Measurements from ENCODE around the gene AGMAT. TPM values are rescaled to one million over a fixed set of nuclear protein-coding genes. Genes with fewer than 3 reads are reported as not detected.
A peak's percentile ranks its signal among the peaks of the same experiment; 100 is the strongest.

The AGMAT gene
- total RNA-seq, 1 donor from 2014 or later: 8.1 TPM

DNA sequence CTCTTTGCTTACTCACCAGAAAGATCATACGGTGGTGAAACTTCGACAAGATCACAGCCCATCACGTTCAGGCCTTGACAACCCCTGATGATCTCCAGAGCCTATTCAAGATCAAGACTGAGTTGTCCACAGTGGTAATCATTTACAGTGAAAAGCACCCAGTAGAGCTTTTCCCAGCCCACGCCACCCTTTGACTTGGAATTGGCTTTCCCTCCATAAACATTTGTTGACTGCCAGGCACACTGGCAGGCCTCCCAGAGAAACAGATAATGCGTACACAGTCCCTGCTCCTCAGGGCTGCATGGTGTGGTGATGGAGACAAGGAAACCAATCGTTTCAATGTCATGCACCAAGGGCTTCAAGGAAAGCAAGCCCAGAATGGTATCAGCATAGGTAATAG is 10.1 kb downstream of the AGMAT start:
- peaks cover 52% of the 10 kb centered on the region for H3K4me1 Mint-ChIP-seq
- ChIA-PET CTCF (no interaction called here), POLR2A (no interaction called here)
- H3K27me3 Mint-ChIP-seq: no peaks in the 10 kb centered on the region
- peak overlapping the region; percentile 19 for H3K27ac Mint-ChIP-seq
- H3K9me3 Mint-ChIP-seq: no peaks in the 10 kb centered on the region
- TF ChIP-seq, protein P1, sequence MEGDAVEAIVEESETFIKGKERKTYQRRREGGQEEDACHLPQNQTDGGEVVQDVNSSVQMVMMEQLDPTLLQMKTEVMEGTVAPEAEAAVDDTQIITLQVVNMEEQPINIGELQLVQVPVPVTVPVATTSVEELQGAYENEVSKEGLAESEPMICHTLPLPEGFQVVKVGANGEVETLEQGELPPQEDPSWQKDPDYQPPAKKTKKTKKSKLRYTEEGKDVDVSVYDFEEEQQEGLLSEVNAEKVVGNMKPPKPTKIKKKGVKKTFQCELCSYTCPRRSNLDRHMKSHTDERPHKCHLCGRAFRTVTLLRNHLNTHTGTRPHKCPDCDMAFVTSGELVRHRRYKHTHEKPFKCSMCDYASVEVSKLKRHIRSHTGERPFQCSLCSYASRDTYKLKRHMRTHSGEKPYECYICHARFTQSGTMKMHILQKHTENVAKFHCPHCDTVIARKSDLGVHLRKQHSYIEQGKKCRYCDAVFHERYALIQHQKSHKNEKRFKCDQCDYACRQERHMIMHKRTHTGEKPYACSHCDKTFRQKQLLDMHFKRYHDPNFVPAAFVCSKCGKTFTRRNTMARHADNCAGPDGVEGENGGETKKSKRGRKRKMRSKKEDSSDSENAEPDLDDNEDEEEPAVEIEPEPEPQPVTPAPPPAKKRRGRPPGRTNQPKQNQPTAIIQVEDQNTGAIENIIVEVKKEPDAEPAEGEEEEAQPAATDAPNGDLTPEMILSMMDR (IDR thresholded peaks at IDR 0.05): no peak
- intact Hi-C loops (cut with micrococcal nuclease): no loop called here
- H3K36me3 Mint-ChIP-seq (ENCODE audit: low read depth): peaks cover 19% of the 10 kb centered on the region
- no peak overlapping the region for H3K4me3 Mint-ChIP-seq
- DNase-seq (no peak), ATAC-seq (ENCODE audit: low read depth) (no peak)

DNA sequence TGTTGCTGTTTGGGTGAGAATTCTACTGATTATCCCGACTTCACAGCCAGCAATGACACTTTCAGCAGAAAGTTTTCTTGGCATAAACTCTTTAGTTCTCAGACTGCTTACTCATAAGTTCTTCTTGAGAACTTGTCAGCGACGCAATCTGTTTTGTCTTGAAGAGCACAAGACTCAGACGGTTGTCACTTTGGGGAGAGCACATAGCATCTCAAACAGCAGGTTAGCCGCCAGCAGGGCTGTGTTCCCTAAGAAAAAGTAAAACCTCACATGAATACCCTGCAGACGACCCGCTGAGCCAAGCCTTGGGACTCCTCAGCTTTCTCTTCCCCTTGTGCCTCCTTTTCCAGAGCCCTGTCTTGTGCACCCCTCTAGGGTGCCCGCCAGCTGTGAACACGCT is 11.4 kb downstream of the AGMAT start:
- Mint-ChIP-seq H3K27ac (peak overlapping the region; percentile 86), H3K4me1 (peaks cover 43% of the 10 kb centered on the region), H3K9me3 (no peaks in the 10 kb centered on the region), H3K4me3 (peak overlapping the region; percentile 24), H3K27me3 (no peaks in the 10 kb centered on the region), H3K36me3 (ENCODE audit: low read depth) (peaks cover 28% of the 10 kb centered on the region)
- intact Hi-C loops (cut with micrococcal nuclease): no loop called here
- ATAC-seq (ENCODE audit: low read depth) (no peak), DNase-seq (no peak)
- ChIA-PET CTCF (no interaction called here), POLR2A (no interaction called here)
- TF ChIP-seq, protein P1 (IDR thresholded peaks at IDR 0.05): no peak

DNA sequence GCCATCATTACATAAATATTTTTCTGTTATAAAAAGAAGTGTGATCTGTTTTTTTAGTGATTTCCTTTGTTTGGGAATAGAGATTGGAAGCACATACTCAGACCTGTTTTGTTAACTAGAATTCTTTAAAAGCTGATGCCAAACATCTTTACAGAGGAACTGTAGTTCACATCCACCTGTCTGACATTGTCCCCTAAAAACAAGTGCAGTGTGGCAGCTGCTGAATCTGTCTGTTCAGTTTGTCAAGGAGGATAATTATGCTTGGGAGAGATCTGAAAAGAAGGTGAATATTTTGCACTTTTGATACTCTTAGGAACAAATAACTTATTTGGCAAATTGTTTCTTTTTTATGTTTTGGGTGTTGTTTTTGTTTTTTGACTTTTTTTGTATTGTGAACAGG is 13.6 kb downstream of the AGMAT start:
- Mint-ChIP-seq H3K4me3 (peak overlapping the region; percentile 56), H3K27me3 (no peaks in the 10 kb centered on the region), H3K4me1 (peaks cover 30% of the 10 kb centered on the region), H3K36me3 (ENCODE audit: low read depth) (peaks cover 49% of the 10 kb centered on the region), H3K9me3 (no peaks in the 10 kb centered on the region), H3K27ac (peak overlapping the region; percentile 86)
- CTCF ChIA-PET: interaction anchor here (0.5 to 1.3 kb wide), 3 partner anchors 10 to 1881 kb away, joined by 3 to 4 read pairs (median 3); partner anchors contain the start of gene AGMAT
- no peak for DNase-seq
- no peak for ATAC-seq (ENCODE audit: low read depth)
- POLR2A ChIA-PET: interaction anchor here (0.5 to 2.3 kb wide), 14 partner anchors 7 to 782 kb away, joined by 3 to 29 read pairs (median 7); partner anchors contain the start of genes DDI2 and DNAJC16
- TF ChIP-seq, protein P1 (IDR thresholded peaks at IDR 0.05): no peak
- intact Hi-C loops (cut with micrococcal nuclease): loop anchor here (1.0 to 2.0 kb wide), 5 partner anchors 13 to 110 kb away; partner anchors contain the start of genes DDI2 and DNAJC16

DNA sequence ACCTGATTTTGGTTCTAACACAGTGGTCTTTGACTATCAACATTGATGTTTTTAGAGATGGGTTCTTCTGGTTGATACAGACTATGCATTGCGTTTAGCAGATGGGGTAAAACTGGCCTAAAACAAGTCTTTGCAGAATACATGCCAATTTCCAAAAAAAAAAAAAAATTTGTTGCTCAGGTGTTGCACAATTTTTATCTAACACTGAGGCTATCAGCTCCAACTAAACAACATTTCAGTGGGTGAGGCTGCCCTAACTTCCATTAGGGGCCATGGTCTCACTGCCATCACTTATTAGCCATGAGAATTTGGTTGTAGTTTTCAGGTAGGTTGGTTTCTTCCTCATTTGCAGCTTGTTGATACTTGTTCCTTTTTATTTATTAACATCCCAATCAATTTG is 14.0 kb downstream of the AGMAT start:
- Mint-ChIP-seq H3K27me3 (no peaks in the 10 kb centered on the region), H3K4me3 (peak overlapping the region; percentile 56), H3K9me3 (no peaks in the 10 kb centered on the region), H3K27ac (peak overlapping the region; percentile 86), H3K36me3 (ENCODE audit: low read depth) (peaks cover 53% of the 10 kb centered on the region), H3K4me1 (peaks cover 30% of the 10 kb centered on the region)
- POLR2A ChIA-PET: interaction anchor here (0.5 to 2.3 kb wide), 7 partner anchors 13 to 127 kb away, joined by 3 to 29 read pairs (median 6); partner anchors contain the start of genes DDI2 and DNAJC16
- no peak for ATAC-seq (ENCODE audit: low read depth)
- CTCF ChIA-PET: interaction anchor here (0.5 to 1.3 kb wide), 2 partner anchors 13 to 1882 kb away, joined by 3 to 4 read pairs; partner anchors contain the start of gene AGMAT
- intact Hi-C loops (cut with micrococcal nuclease): loop anchor here (1.0 to 2.0 kb wide), 5 partner anchors 13 to 110 kb away; partner anchors contain the start of genes DDI2 and DNAJC16
- DNase-seq: no peak
- TF ChIP-seq, protein P1 (IDR thresholded peaks at IDR 0.05): no peak

DNA sequence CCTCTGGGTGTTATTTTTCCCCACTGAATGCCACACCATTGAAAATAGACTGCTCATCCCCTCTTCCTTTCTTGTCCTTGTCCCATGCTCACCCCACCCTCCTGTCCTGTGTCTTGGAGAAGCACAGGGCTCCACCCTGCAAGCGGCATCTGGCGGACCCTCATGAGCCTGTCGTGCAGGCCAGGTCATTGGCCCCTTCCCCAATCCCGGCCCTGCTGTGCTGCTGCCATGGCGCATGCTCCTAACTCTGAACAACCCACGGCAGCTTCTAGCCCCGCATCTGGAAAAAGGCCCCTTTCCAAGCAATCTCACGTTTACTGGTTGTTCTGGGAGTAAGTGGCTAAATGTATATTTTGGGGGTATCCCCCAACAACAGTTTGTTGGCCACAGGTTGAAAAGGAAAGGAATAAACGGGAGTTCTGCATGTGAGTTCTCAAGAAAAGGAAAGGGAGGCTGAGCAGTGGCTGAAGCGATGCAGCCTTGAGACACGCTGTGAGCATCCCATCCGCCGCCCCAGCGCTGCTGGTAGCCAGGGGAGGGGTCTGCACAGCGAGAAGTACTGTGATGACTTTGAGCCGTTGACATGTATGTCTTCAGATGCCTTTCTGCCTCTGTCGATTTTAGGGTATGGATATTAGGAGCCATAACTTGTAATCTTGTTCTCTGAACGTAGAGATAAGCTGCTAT is 16.3 kb downstream of the AGMAT start:
- peak overlapping the region; percentile 31 for H3K27ac Mint-ChIP-seq
- ATAC-seq (ENCODE audit: low read depth) (no peak), DNase-seq (no peak)
- CTCF ChIA-PET: no interaction called here
- intact Hi-C loops (cut with micrococcal nuclease): no loop called here
- no peaks in the 10 kb centered on the region for H3K9me3 Mint-ChIP-seq
- H3K27me3 Mint-ChIP-seq: no peaks in the 10 kb centered on the region
- peaks cover 49% of the 10 kb centered on the region for H3K4me1 Mint-ChIP-seq
- TF ChIP-seq, protein P1 (IDR thresholded peaks at IDR 0.05): no peak
- POLR2A ChIA-PET: no interaction called here
- no peak overlapping the region for H3K4me3 Mint-ChIP-seq
- H3K36me3 Mint-ChIP-seq (ENCODE audit: low read depth): peaks cover 58% of the 10 kb centered on the region
